ENCODE results near the gene EGFR.

Gene EGFR

GRCh38 chr7:55085511-55086412 is 66.9 kb downstream of the EGFR start:
- no peak for DNase-seq

GRCh38 chr7:55086413-55087201 is 67.8 kb downstream of the EGFR start:
- DNase-seq = no peak

- no peak for DNase-seq
These were observed 68.7 kb downstream of the EGFR start for GRCh38 chr7:55087521-55087961.

GRCh38 chr7:55088107-55088506 is 69.3 kb downstream of the EGFR start:
- DNase-seq = no peak

- DNase-seq = no peak
These were observed 69.8 kb downstream of the EGFR start for GRCh38 chr7:55088620-55089019.

- no peak for DNase-seq
These were observed 73.6 kb downstream of the EGFR start for GRCh38 chr7:55092186-55092974.

- DNase-seq = no peak
These were observed 74.2 kb downstream of the EGFR start for GRCh38 chr7:55092975-55093373.

GRCh38 chr7:55093674-55094073 is 74.9 kb downstream of the EGFR start:
- no peak for DNase-seq

- DNase-seq = no peak
These were observed 75.4 kb downstream of the EGFR start for GRCh38 chr7:55094092-55094690.

- DNase-seq = no peak
These were observed 76.9 kb downstream of the EGFR start for GRCh38 chr7:55095672-55096071.

GRCh38 chr7:55096323-55096722 is 77.5 kb downstream of the EGFR start:
- DNase-seq = no peak

GRCh38 chr7:55097100-55097499 is 78.3 kb downstream of the EGFR start:
- no peak for DNase-seq

- DNase-seq = no peak
These were observed 80.4 kb downstream of the EGFR start for GRCh38 chr7:55099066-55099820.

- DNase-seq = no peak
These were observed 81.2 kb downstream of the EGFR start for GRCh38 chr7:55099821-55100543.

GRCh38 chr7:55100544-55101327 is 81.9 kb downstream of the EGFR start:
- DNase-seq = no peak

- DNase-seq = no peak
These were observed 82.5 kb downstream of the EGFR start for GRCh38 chr7:55101359-55101758.

- no peak for DNase-seq
These were observed 85.3 kb downstream of the EGFR start for GRCh38 chr7:55104123-55104522.

GRCh38 chr7:55104712-55105433 is 86.1 kb downstream of the EGFR start:
- DNase-seq = no peak

GRCh38 chr7:55105952-55106351 is 87.1 kb downstream of the EGFR start:
- DNase-seq = no peak

- no peak for DNase-seq
These were observed 89.1 kb downstream of the EGFR start for GRCh38 chr7:55107946-55108345.
